HG03095 (cell line): ENCODE results near the gene BYSL.
A peak's percentile ranks its signal among the peaks of the same experiment; 100 is the strongest.

Source experiments
- ATAC-seq: cut with Tn5 transposase; IDR thresholded peaks from one replicate; pipeline ENCODE4 v1.9.1; 2021; ENCODE audit warnings: moderate library complexity; ENCODE audit not compliant: unreplicated experiment

BYSL gene

GRCh38 chr6:41920921-41921711 lies at the start of gene BYSL, which contains the start of gene MED20:
BYSL (plus strand) TSS chr6:41921499; CDS start chr6:41921563, 64 bp downstream.
MED20 (minus strand) TSS chr6:41921139; CDS start chr6:41921018, 121 bp downstream.
- ATAC-seq, result peak; percentile 84

- no peak for ATAC-seq
Observed at GRCh38 chr6:41871691-41872090, 49.6 kb upstream of the BYSL start.

- ATAC-seq, result no peak
Observed at GRCh38 chr6:41872147-41872546, 49.2 kb upstream of the BYSL start.

GRCh38 chr6:41874741-41875140 lies 46.6 kb upstream of the BYSL start:
- no peak for ATAC-seq

GRCh38 chr6:41877051-41877680 lies 44.1 kb upstream of the BYSL start:
- no peak for ATAC-seq

- no peak for ATAC-seq
Observed at GRCh38 chr6:41878246-41878645, 43.1 kb upstream of the BYSL start.

- no peak for ATAC-seq
Observed at GRCh38 chr6:41878961-41879405, 42.3 kb upstream of the BYSL start.

GRCh38 chr6:41881506-41881905 lies 39.8 kb upstream of the BYSL start:
- no peak for ATAC-seq

GRCh38 chr6:41884957-41885356 lies 36.3 kb upstream of the BYSL start:
- ATAC-seq, result no peak

- no peak for ATAC-seq
Observed at GRCh38 chr6:41885930-41886329, 35.4 kb upstream of the BYSL start.

- no peak for ATAC-seq
Observed at GRCh38 chr6:41887331-41887751, 34.0 kb upstream of the BYSL start.

GRCh38 chr6:41892921-41893564 lies 28.3 kb upstream of the BYSL start:
- no peak for ATAC-seq

GRCh38 chr6:41894366-41895299 lies 26.7 kb upstream of the BYSL start:
- ATAC-seq, result peak; percentile 25

GRCh38 chr6:41895300-41896233 lies 25.7 kb upstream of the BYSL start, which contains the start of gene USP49:
USP49 (minus strand) TSS chr6:41895375; CDS start chr6:41806983, 88,392 bp downstream.
- ATAC-seq, result peak; percentile 73

- ATAC-seq, result no peak
Observed at GRCh38 chr6:41896281-41896680, 25.0 kb upstream of the BYSL start.

GRCh38 chr6:41900861-41901260 lies 20.4 kb upstream of the BYSL start:
- ATAC-seq, result no peak

- no peak for ATAC-seq
Observed at GRCh38 chr6:41901882-41902519, 19.3 kb upstream of the BYSL start.

- ATAC-seq, result no peak
Observed at GRCh38 chr6:41909727-41910126, 11.6 kb upstream of the BYSL start.

- ATAC-seq, result no peak
Observed at GRCh38 chr6:41914343-41914742, 7.0 kb upstream of the BYSL start.
